Measurements from ENCODE around the gene SLC8B1. TPM values are rescaled to one million over a fixed set of nuclear protein-coding genes. Genes with fewer than 3 reads are reported as not detected.

Gene SLC8B1
- total and polyA plus RNA-seq, 4 donors, result 9.9 to 23.8 (median 14.2) TPM

GRCh38 chr12:113369391-113369985, 34.6 kb upstream of the SLC8B1 start:
- H3K36me3 ChIP-seq (ENCODE audit: control insufficient read depth in 4 of 4, insufficient read depth in 3 of 4, low read depth in 1 of 4, low read length in 3 of 4), result peaks cover 0 to 7% (median 3%) of the 10 kb centered on the region in 4 donors
- H3K27ac ChIP-seq (ENCODE audit: low read depth in 1 of 2, low read length in 2 of 2), result no peak overlapping the region
- no peaks in the 10 kb centered on the region for H3K9me3 ChIP-seq (ENCODE audit: control insufficient read depth in 4 of 4, low read length in 3 of 4)
- H3K27me3 ChIP-seq (ENCODE audit: control insufficient read depth in 4 of 4, insufficient read depth in 4 of 4, low read length in 3 of 4), result no peaks in the 10 kb centered on the region
- WGBS, result 89% methylated on average over 6 of the region's 6 CpGs
- TF ChIP-seq ZBTB33 (IDR thresholded peaks at IDR 0.05), result no peak
- TF ChIP-seq, protein P1, sequence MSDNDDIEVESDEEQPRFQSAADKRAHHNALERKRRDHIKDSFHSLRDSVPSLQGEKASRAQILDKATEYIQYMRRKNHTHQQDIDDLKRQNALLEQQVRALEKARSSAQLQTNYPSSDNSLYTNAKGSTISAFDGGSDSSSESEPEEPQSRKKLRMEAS (IDR thresholded peaks at IDR 0.05), result no peak
- TF ChIP-seq FOXA2 (IDR thresholded peaks at IDR 0.05), result no peak
- TF ChIP-seq EGR1 (IDR thresholded peaks at IDR 0.05; ENCODE audit: low read depth in 2 of 2), result no peak
- TF ChIP-seq HNF4G (IDR thresholded peaks at IDR 0.05), result no peak
- no peak for TF ChIP-seq GABPA (IDR thresholded peaks at IDR 0.05 in 1 of 2, conservative IDR thresholded peaks at IDR 0.05 in 1 of 2)
- no peak for TF ChIP-seq CTCF (IDR thresholded peaks at IDR 0.05; ENCODE audit: low read depth, low read length, missing input control)
- no peak for TF ChIP-seq HNF4A (conservative IDR thresholded peaks at IDR 0.05)
- TF ChIP-seq NR2F2 (IDR thresholded peaks at IDR 0.05), result no peak
- no peak for TF ChIP-seq FOXA1 (IDR thresholded peaks at IDR 0.05)
- no peak for TF ChIP-seq SP1 (IDR thresholded peaks at IDR 0.05)
- no peak for TF ChIP-seq YY1 (IDR thresholded peaks at IDR 0.05)
- TF ChIP-seq, protein P2, sequence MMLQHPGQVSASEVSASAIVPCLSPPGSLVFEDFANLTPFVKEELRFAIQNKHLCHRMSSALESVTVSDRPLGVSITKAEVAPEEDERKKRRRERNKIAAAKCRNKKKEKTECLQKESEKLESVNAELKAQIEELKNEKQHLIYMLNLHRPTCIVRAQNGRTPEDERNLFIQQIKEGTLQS (IDR thresholded peaks at IDR 0.05), result no peak
- TF ChIP-seq JUND (IDR thresholded peaks at IDR 0.05), result no peak
- no peak for TF ChIP-seq RAD21 (IDR thresholded peaks at IDR 0.05)
- no peak for TF ChIP-seq TAF1 (conservative IDR thresholded peaks at IDR 0.05)
- no peak for TF ChIP-seq RXRA (IDR thresholded peaks at IDR 0.05)
- TF ChIP-seq, protein P3, sequence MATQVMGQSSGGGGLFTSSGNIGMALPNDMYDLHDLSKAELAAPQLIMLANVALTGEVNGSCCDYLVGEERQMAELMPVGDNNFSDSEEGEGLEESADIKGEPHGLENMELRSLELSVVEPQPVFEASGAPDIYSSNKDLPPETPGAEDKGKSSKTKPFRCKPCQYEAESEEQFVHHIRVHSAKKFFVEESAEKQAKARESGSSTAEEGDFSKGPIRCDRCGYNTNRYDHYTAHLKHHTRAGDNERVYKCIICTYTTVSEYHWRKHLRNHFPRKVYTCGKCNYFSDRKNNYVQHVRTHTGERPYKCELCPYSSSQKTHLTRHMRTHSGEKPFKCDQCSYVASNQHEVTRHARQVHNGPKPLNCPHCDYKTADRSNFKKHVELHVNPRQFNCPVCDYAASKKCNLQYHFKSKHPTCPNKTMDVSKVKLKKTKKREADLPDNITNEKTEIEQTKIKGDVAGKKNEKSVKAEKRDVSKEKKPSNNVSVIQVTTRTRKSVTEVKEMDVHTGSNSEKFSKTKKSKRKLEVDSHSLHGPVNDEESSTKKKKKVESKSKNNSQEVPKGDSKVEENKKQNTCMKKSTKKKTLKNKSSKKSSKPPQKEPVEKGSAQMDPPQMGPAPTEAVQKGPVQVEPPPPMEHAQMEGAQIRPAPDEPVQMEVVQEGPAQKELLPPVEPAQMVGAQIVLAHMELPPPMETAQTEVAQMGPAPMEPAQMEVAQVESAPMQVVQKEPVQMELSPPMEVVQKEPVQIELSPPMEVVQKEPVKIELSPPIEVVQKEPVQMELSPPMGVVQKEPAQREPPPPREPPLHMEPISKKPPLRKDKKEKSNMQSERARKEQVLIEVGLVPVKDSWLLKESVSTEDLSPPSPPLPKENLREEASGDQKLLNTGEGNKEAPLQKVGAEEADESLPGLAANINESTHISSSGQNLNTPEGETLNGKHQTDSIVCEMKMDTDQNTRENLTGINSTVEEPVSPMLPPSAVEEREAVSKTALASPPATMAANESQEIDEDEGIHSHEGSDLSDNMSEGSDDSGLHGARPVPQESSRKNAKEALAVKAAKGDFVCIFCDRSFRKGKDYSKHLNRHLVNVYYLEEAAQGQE (IDR thresholded peaks at IDR 0.05), result no peak
- H3K4me1 ChIP-seq (ENCODE audit: control insufficient read depth in 4 of 4, insufficient read depth in 4 of 4, low read length in 3 of 4), result no peaks in the 10 kb centered on the region
- no peak overlapping the region for H3K4me3 ChIP-seq (ENCODE audit: low read depth in 1 of 3, low read length in 3 of 3)
- no peak overlapping the region for H3K9ac ChIP-seq (ENCODE audit: low read depth in 1 of 2, low read length in 2 of 2)
- DNase-seq (ENCODE audit: low spot score), result no peak
